HG02870 (cell line): ENCODE results near the gene SLC27A1.
"Not testable (repeated sequence)": the region's sequence is repeated elsewhere in the genome, so short reads cannot be mapped to it uniquely, and the experiment has no call there.

Source experiments
- ATAC-seq: cut with Tn5 transposase; IDR thresholded peaks from one replicate; pipeline ENCODE4 v1.9.1; 2021; ENCODE audit warnings: mild to moderate bottlenecking, moderate library complexity; ENCODE audit not compliant: unreplicated experiment

SLC27A1 gene

GRCh38 chr19:17508558-17508933, 38.2 kb downstream of the SLC27A1 start:
- not testable (repeated sequence) for ATAC-seq

- no peak for ATAC-seq
These were observed 40.1 kb downstream of the SLC27A1 start for GRCh38 chr19:17510220-17510993.

- peak; percentile 64 for ATAC-seq
These were observed 41.6 kb downstream of the SLC27A1 start for GRCh38 chr19:17511724-17512573.

GRCh38 chr19:17512574-17512939, 42.2 kb downstream of the SLC27A1 start:
- ATAC-seq = no peak

GRCh38 chr19:17515408-17516149, 45.3 kb downstream of the SLC27A1 start:
- ATAC-seq = no peak

GRCh38 chr19:17517898-17518297, 47.6 kb downstream of the SLC27A1 start:
- ATAC-seq = no peak

- ATAC-seq = not testable (repeated sequence)
These were observed 48.3 kb downstream of the SLC27A1 start for GRCh38 chr19:17518654-17519053.

GRCh38 chr19:17519967-17520366, 49.6 kb downstream of the SLC27A1 start:
- no peak for ATAC-seq

GRCh38 chr19:17520865-17521264, 50.5 kb downstream of the SLC27A1 start:
- no peak for ATAC-seq

GRCh38 chr19:17522988-17523872, 52.9 kb downstream of the SLC27A1 start:
- peak; percentile 72 for ATAC-seq

- ATAC-seq = no peak
These were observed 54.3 kb downstream of the SLC27A1 start for GRCh38 chr19:17524651-17525050.

- ATAC-seq = no peak
These were observed 54.8 kb downstream of the SLC27A1 start for GRCh38 chr19:17525141-17525540.

GRCh38 chr19:17526922-17527321, 56.6 kb downstream of the SLC27A1 start:
- peak; percentile 36 for ATAC-seq

GRCh38 chr19:17527326-17527725, 57.0 kb downstream of the SLC27A1 start:
- ATAC-seq = no peak

GRCh38 chr19:17528610-17529009, 58.3 kb downstream of the SLC27A1 start:
- no peak for ATAC-seq

GRCh38 chr19:17529239-17530158, 59.2 kb downstream of the SLC27A1 start:
- ATAC-seq = no peak

- ATAC-seq = no peak
These were observed 60.3 kb downstream of the SLC27A1 start for GRCh38 chr19:17530586-17530985.

GRCh38 chr19:17532116-17532515, 61.8 kb downstream of the SLC27A1 start:
- ATAC-seq = no peak

GRCh38 chr19:17532557-17532956, 62.2 kb downstream of the SLC27A1 start:
- no peak for ATAC-seq
